Stomach (tissue), 9 donors: Measurements from ENCODE around the gene PSMD13. TPM values are rescaled to one million over a fixed set of nuclear protein-coding genes. Genes with fewer than 3 reads are reported as not detected.

Experiments
- DNase-seq, 2 donors: peaks; one replicate each; pipeline versions ENCODE4 v3.0.0 to v3.0.0-alpha.2; 2013 to 2019
- H3K27ac ChIP-seq, 5 donors: fragments of 200-600 bp in 4 of 5; sonication (generic) in 4 of 5; one replicate each; pipeline ENCODE4 v1.5.1; 2013 to 2019; ENCODE audit warnings: mild to moderate bottlenecking in 1 of 5, moderate library complexity in 1 of 5
- H3K27me3 ChIP-seq, 3 donors: fragments of 200-600 bp; sonication (generic); one replicate each; pipeline ENCODE4 v1.5.1; 2017 to 2019; ENCODE audit warnings: mixed run types in 1 of 3
- H3K36me3 ChIP-seq, 4 donors: fragments of 200-600 bp; sonication (generic); 1 replicate in 3 of 4; 2 replicates in 1 of 4; pipeline ENCODE4 v1.5.1; 2016 to 2019
- H3K4me1 ChIP-seq, 4 donors: fragments of 200-600 bp; sonication (generic); one replicate each; pipeline ENCODE4 v1.5.1; 2016 to 2019
- H3K4me3 ChIP-seq, 4 donors: fragments of 200-600 bp; sonication (generic) in 3 of 4; one replicate each; pipeline ENCODE4 v1.5.1; 2016 to 2019; ENCODE audit warnings: mild to moderate bottlenecking in 1 of 4
- H3K9me3 ChIP-seq, 4 donors: fragments of 200-600 bp; sonication (generic); one replicate each; pipeline ENCODE4 v1.5.1; 2016 to 2019
- CTCF ChIP-seq, 7 experiments: fragments of 450-650 bp in 4 of 7; fragments of 200-600 bp in 3 of 7; sonication (generic) in 3 of 7; IDR thresholded peaks; one replicate each; pipeline ENCODE4 v1.5.1; 2016 to 2019; ENCODE audit warnings: antibody characterized with exemption in 7 of 7, control low read depth in 2 of 7, mild to moderate bottlenecking in 1 of 7
- EP300 ChIP-seq: sonication (generic); formaldehyde crosslinking; IDR thresholded peaks from one replicate; pipeline ENCODE4 v1.6.1; 2017; ENCODE audit warnings: antibody characterized with exemption
- POLR2A ChIP-seq, 4 donors: fragments of 450-650 bp; IDR thresholded peaks; one replicate each; pipeline ENCODE4 v1.6.1; 2016; ENCODE audit warnings: antibody characterized with exemption in 4 of 4, control low read depth in 2 of 4, mild to moderate bottlenecking in 1 of 4, moderate library complexity in 1 of 4
- POLR2AphosphoS5 ChIP-seq, 3 donors: sonication (generic); formaldehyde crosslinking; IDR thresholded peaks; one replicate each; pipeline ENCODE4 v1.6.1; 2016; ENCODE audit warnings: antibody characterized with exemption in 3 of 3
- WGBS, 5 donors: extraction: QIAGEN DNeasy Blood & Tissue Kit in 3 of 5; methylation state at CpG; one replicate each; pipeline versions ENCODE4 v1.1.5 to v1.1.7; 2013 to 2018; 5-methylcytosine and 5-hydroxymethylcytosine counted together
- intact Hi-C: fragments of 100-400 bp; cut with DNase I; formaldehyde crosslinking; loops from one replicate; pipeline ENCODE4 v1.15.1; 2023; ENCODE audit warnings: low total_unique reads
- polyA plus RNA-seq, 3 donors: library from polyadenylated mRNA; stranded (reverse); fragments of 200-250 nt; gene quantifications; one replicate each; pipeline ENCODE4 v1.2.3, GENCODE V29; 2013
- total RNA-seq, 5 donors: library from RNA; depleted of rRNA; stranded (reverse); fragments of >200 nt; gene quantifications; one replicate each; pipeline versions ENCODE4 v1.1.0 to v1.2.3, GENCODE V29; 2014 to 2016
- donor health status: healthy with polysubstance abuse.
- donor health status: Bipolar disorder and iron deficiency.
- donor health status: healthy.

The PSMD13 gene
- total and polyA plus RNA-seq, 8 donors, result 36.2 to 132 (median 111) TPM

- no peaks in the 10 kb centered on the region for H3K36me3 ChIP-seq
- H3K4me3 ChIP-seq, result no peak overlapping the region
- peaks cover 19 to 29% (median 26%) of the 10 kb centered on the region in 4 donors for H3K4me1 ChIP-seq
- peaks cover 29 to 54% (median 36%) of the 10 kb centered on the region in 3 donors for H3K27me3 ChIP-seq
- no peak for DNase-seq
- TF ChIP-seq POLR2AphosphoS5 (IDR thresholded peaks at IDR 0.05) (no peak), POLR2A (IDR thresholded peaks at IDR 0.05) (no peak), EP300 (no peak), CTCF (IDR thresholded peaks at IDR 0.05) (no peak)
- H3K27ac ChIP-seq, result no peak overlapping the region
- intact Hi-C loops, result no loop called here
- no peaks in the 10 kb centered on the region for H3K9me3 ChIP-seq
Observed at GRCh38 chr11:276219-276618, 39.4 kb downstream of the PSMD13 start.

GRCh38 chr11:278001-278951 lies 41.5 kb downstream of the PSMD13 start, which contains the start of gene NLRP6:
Gene NLRP6 (plus strand): TSS chr11:278407. CDS start chr11:278570, 163 bp downstream.
- DNase-seq, result no peak
- Histone ChIP-seq H3K4me1 (peaks cover 19 to 39% (median 31%) of the 10 kb centered on the region in 4 donors), H3K9me3 (no peaks in the 10 kb centered on the region), H3K27me3 (peaks cover 36 to 59% (median 53%) of the 10 kb centered on the region in 3 donors), H3K4me3 (peak within 1 kb of the TSS in 3 of 4 donors; percentile 37 to 47 (median 46)), H3K36me3 (no peaks in the 10 kb centered on the region), H3K27ac (peak within 1 kb of the TSS in 2 of 5 donors; percentile 23 to 59)
- TF ChIP-seq POLR2A (IDR thresholded peaks at IDR 0.05), result no peak
- no peak for TF ChIP-seq POLR2AphosphoS5 (IDR thresholded peaks at IDR 0.05)
- TF ChIP-seq CTCF (IDR thresholded peaks at IDR 0.05), result no peak
- no peak for TF ChIP-seq EP300
- 57 to 70% (median 62%) methylated on average over 21 of the region's 21 CpGs for WGBS, 5 donors
- intact Hi-C loops, result no loop called here

- 11 to 26% (median 17%) methylated on average over 17 to 97 of the region's 97 CpGs for WGBS, 5 donors
- TF ChIP-seq POLR2AphosphoS5 (IDR thresholded peaks at IDR 0.05) (peak in 1 of 3 donors; percentile 61), POLR2A (IDR thresholded peaks at IDR 0.05) (no peak), CTCF (IDR thresholded peaks at IDR 0.05) (no peak), EP300 (no peak)
- H3K27me3 ChIP-seq, result peaks cover 36 to 69% (median 60%) of the 10 kb centered on the region in 3 donors
- no peaks in the 10 kb centered on the region for H3K36me3 ChIP-seq
- intact Hi-C loops, result no loop called here
- H3K9me3 ChIP-seq, result no peaks in the 10 kb centered on the region
- H3K4me3 ChIP-seq, result peak overlapping the region; percentile 17 to 47 (median 42)
- DNase-seq, result no peak
- H3K27ac ChIP-seq, result peak overlapping the region in 2 of 5 donors; percentile 23 to 59
- H3K4me1 ChIP-seq, result peaks cover 19 to 39% (median 31%) of the 10 kb centered on the region in 4 donors
Observed at GRCh38 chr11:279040-279965, 42.5 kb downstream of the PSMD13 start.
